Measurements from ENCODE around the gene SOX18. TPM values are rescaled to one million over a fixed set of nuclear protein-coding genes. Genes with fewer than 3 reads are reported as not detected.

SOX18 gene
- total and polyA plus RNA-seq, 2 of the 13 experiments (the other 11 are each of a cell fraction or from before 2014, with no cell fraction given) = 1.6 to 1.9 TPM

- no peak; the same call in none of the 2 replicates for TF ChIP-seq CBFB (CRISPR knock-in tag; IDR thresholded peaks at IDR 0.05)
- TF ChIP-seq BORCS8-MEF2B (CRISPR knock-in tag; IDR thresholded peaks at IDR 0.05) = peak; percentile 94
- TF ChIP-seq RBAK (CRISPR knock-in tag; IDR thresholded peaks at IDR 0.05) = no peak
- TF ChIP-seq NR1H2 (CRISPR knock-in tag; IDR thresholded peaks at IDR 0.05; ENCODE audit: borderline replicate concordance, low read depth) = no peak
- TF ChIP-seq NFE2L2 (IDR thresholded peaks at IDR 0.05; ENCODE audit: low read length) = no peak
- TF ChIP-seq, protein P1, sequence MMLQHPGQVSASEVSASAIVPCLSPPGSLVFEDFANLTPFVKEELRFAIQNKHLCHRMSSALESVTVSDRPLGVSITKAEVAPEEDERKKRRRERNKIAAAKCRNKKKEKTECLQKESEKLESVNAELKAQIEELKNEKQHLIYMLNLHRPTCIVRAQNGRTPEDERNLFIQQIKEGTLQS (CRISPR knock-in tag; IDR thresholded peaks at IDR 0.05) = peak; percentile 31; the same call in 1 of the 2 replicates
- TF ChIP-seq, protein P2, sequence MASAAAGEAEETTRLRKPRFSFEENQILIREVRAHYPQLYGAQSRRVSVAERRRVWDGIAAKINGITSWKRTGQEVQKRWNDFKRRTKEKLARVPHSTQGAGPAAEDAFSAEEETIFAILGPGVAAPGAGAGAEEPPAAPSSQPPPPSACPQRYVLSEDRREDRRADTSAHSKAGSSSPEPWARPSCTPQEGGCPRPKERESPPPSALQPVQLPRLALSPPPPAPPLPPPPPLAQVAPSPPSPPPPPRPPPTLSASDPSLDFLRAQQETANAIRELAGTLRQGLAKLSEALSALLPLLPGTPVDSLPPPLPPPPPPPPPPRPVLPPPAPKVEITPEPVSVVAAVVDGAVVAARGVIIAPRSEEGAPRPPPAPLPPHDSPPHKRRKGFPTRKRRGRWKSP (CRISPR knock-in tag; IDR thresholded peaks at IDR 0.05) = peak; percentile 76; the same call in 1 of the 2 replicates
- TF ChIP-seq ZNF567 (CRISPR knock-in tag; IDR thresholded peaks at IDR 0.05; ENCODE audit: borderline replicate concordance) = 0 out of 2 replicates have a peak, but pooled peaks have one; percentile 17
- TF ChIP-seq HIVEP1 (CRISPR knock-in tag; IDR thresholded peaks at IDR 0.05) = peak; percentile 82
- no peak for TF ChIP-seq E2F1 (CRISPR knock-in tag; IDR thresholded peaks at IDR 0.05)
- TF ChIP-seq ZNF557 (CRISPR knock-in tag; IDR thresholded peaks at IDR 0.05) = no peak
- no peak for TF ChIP-seq ZNF207 (IDR thresholded peaks at IDR 0.05; ENCODE audit: borderline replicate concordance)
- TF ChIP-seq HOXA5 (CRISPR knock-in tag; IDR thresholded peaks at IDR 0.05) = peak; percentile 7; the same call in 1 of the 2 replicates
- TF ChIP-seq ZNF496 (CRISPR knock-in tag; IDR thresholded peaks at IDR 0.05; ENCODE audit: insufficient replicate concordance) = no peak
- 0 out of 2 replicates have a peak, but pooled peaks have one; percentile 54 for TF ChIP-seq JUN (CRISPR knock-in tag; IDR thresholded peaks at IDR 0.05)
- peak; percentile 98 for TF ChIP-seq PHF21A (CRISPR knock-in tag; IDR thresholded peaks at IDR 0.05)
- TF ChIP-seq FIP1L1 (IDR thresholded peaks at IDR 0.05; ENCODE audit: borderline replicate concordance, insufficient read depth, low read depth, low read length) = peak; percentile 44; the same call in 1 of the 2 replicates
- TF ChIP-seq FOXK2 (IDR thresholded peaks at IDR 0.05) = peak; percentile 36; the same call in 1 of the 2 replicates
- 0 out of 2 replicates have a peak, but pooled peaks have one; percentile 32 for TF ChIP-seq HMG20B (CRISPR knock-in tag; conservative IDR thresholded peaks at IDR 0.05)
- no peak for TF ChIP-seq ZNF101 (CRISPR knock-in tag; IDR thresholded peaks at IDR 0.05; ENCODE audit: borderline replicate concordance, low read depth)
- TF ChIP-seq ETS1 (CRISPR knock-in tag; IDR thresholded peaks at IDR 0.05) = no peak
- TF ChIP-seq FOXO1 (CRISPR knock-in tag; IDR thresholded peaks at IDR 0.05) = no peak; the same call in none of the 2 replicates
- peak; percentile 70; the same call in 1 of the 2 replicates for TF ChIP-seq TAF1 (CRISPR knock-in tag; IDR thresholded peaks at IDR 0.05)
- peak; percentile 90 for TF ChIP-seq NCOA2 (CRISPR knock-in tag; IDR thresholded peaks at IDR 0.05)
- no peak for TF ChIP-seq PAF1 (CRISPR knock-in tag; IDR thresholded peaks at IDR 0.05)
- TF ChIP-seq MTF1 (CRISPR knock-in tag; IDR thresholded peaks at IDR 0.05) = no peak
- 0 out of 2 replicates have a peak, but pooled peaks have one; percentile 12 for TF ChIP-seq FOXK1 (CRISPR knock-in tag; IDR thresholded peaks at IDR 0.05; ENCODE audit: borderline replicate concordance, low read depth)
These were observed 25.1 kb downstream of the SOX18 start (continued) for GRCh38 chr20:64024141-64024990.

Measured in HepG2 (cell line).